SK-N-SH (cell line): ENCODE data around the gene ZNF609.

ENCODE experiments used
- EP300 ChIP-seq, 2 experiments: IDR thresholded peaks; 2 replicates each; pipeline versions ENCODE4 v1.4.0 to v1.6.1; 2012; ENCODE audit warnings: borderline replicate concordance in 1 of 2, low read depth in 1 of 2, low read length in 1 of 2
- POLR2AphosphoS5 ChIP-seq: IDR thresholded peaks from 2 replicates; pipeline ENCODE4 v1.6.1; 2012; ENCODE audit warnings: low read depth, low read length
- RAD21 ChIP-seq: IDR thresholded peaks from 2 replicates; pipeline ENCODE4 v1.6.1; 2012; ENCODE audit warnings: mild to moderate bottlenecking, low read length

GRCh38 chr15:64549860-64550259 is 89.5 kb downstream of the ZNF609 start:
- no peak for TF ChIP-seq EP300 (IDR thresholded peaks at IDR 0.05; ENCODE audit: borderline replicate concordance in 1 of 2, low read depth in 1 of 2, low read length in 1 of 2)
- TF ChIP-seq RAD21 = no peak
- no peak for TF ChIP-seq POLR2AphosphoS5
